GM15510 (cell line): ENCODE data around the gene KIAA2012.

Source experiments
- POLR2A ChIP-seq: IDR thresholded peaks from 3 replicates; pipeline ENCODE4 v1.6.1; 2011; ENCODE audit warnings: borderline replicate concordance; ENCODE audit not compliant: insufficient read length; ENCODE audit errors: extremely low read depth

The KIAA2012 gene

GRCh38 chr2:202116691-202117090, 43.6 kb downstream of the KIAA2012 start:
- no peak for TF ChIP-seq POLR2A

- TF ChIP-seq POLR2A, result no peak
These were observed 45.1 kb downstream of the KIAA2012 start for GRCh38 chr2:202118168-202118567.

- no peak for TF ChIP-seq POLR2A
These were observed 47.8 kb downstream of the KIAA2012 start for GRCh38 chr2:202120828-202121227.

GRCh38 chr2:202121532-202122162, 48.6 kb downstream of the KIAA2012 start:
- no peak for TF ChIP-seq POLR2A

- no peak for TF ChIP-seq POLR2A
These were observed 49.1 kb downstream of the KIAA2012 start for GRCh38 chr2:202122163-202122540.

- TF ChIP-seq POLR2A, result no peak
These were observed 50.1 kb downstream of the KIAA2012 start for GRCh38 chr2:202122980-202123720.

GRCh38 chr2:202124286-202124685, 51.2 kb downstream of the KIAA2012 start:
- TF ChIP-seq POLR2A, result no peak

GRCh38 chr2:202127687-202128331, 54.8 kb downstream of the KIAA2012 start:
- TF ChIP-seq POLR2A, result no peak

- no peak for TF ChIP-seq POLR2A
These were observed 56.8 kb downstream of the KIAA2012 start for GRCh38 chr2:202129841-202130240.

- TF ChIP-seq POLR2A, result no peak
These were observed 60.3 kb downstream of the KIAA2012 start for GRCh38 chr2:202133200-202133908.

GRCh38 chr2:202133909-202134265, 60.8 kb downstream of the KIAA2012 start:
- TF ChIP-seq POLR2A, result no peak

GRCh38 chr2:202135091-202135874, 62.2 kb downstream of the KIAA2012 start:
- no peak for TF ChIP-seq POLR2A

GRCh38 chr2:202136526-202136925, 63.5 kb downstream of the KIAA2012 start:
- TF ChIP-seq POLR2A, result no peak

GRCh38 chr2:202140522-202141252, 67.6 kb downstream of the KIAA2012 start:
- TF ChIP-seq POLR2A, result no peak

- TF ChIP-seq POLR2A, result no peak
These were observed 68.4 kb downstream of the KIAA2012 start for GRCh38 chr2:202141329-202141947.
